Stimulated activated CD4-positive, alpha-beta T cell treated with anti-CD3 and anti-CD28 coated beads, Interleukin-15, amount 100 ng/mL, for 24 hours (primary cell): ENCODE results near the gene SFXN1.
"Not testable (repeated sequence)": the region's sequence is repeated elsewhere in the genome, so short reads cannot be mapped to it uniquely, and the experiment has no call there.

Source experiments
- DNase-seq: peaks from one replicate; pipeline ENCODE4 v3.0.0-alpha.2; 2020

Gene SFXN1

DNA sequence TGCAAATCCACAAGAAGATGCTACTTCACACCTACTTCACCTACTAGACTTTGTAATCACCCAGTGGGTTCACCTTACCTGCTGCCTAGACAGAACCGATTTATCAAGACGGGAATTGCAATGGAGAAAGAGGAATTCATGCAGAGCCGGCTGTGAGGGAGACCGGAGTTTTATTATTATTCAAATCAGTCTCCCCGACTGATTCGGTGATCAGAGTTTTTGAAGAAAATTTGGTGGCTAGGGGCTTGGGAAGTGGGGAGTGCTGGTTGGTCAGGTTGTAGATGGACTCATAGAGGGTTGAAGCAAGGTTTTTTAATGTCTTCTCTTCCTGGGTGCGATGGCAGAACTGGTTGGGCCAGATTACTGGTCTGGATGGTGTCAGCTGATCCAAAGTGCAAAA, 23.4 kb downstream of the SFXN1 start:
- DNase-seq: no peak

DNA sequence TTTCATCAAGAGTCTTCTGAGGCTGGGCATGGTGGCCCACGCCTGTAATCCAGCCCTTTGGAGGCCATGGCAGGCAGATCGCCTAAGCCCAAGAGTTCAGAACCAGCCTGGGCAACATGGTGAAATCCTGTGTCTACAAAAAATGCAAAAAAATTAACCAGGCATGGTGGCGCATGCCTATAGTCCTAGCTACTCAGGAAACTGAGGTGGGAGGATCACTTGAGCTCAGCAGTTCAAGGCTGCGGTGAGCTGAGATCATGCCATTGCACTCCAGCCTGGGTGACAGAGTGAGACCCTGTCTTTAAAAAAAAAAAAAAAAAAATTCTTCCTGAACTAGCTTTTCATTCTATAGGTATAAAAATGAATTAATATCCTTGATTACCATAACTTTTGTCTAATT, 29.3 kb downstream of the SFXN1 start:
- DNase-seq: peak; percentile 51

DNA sequence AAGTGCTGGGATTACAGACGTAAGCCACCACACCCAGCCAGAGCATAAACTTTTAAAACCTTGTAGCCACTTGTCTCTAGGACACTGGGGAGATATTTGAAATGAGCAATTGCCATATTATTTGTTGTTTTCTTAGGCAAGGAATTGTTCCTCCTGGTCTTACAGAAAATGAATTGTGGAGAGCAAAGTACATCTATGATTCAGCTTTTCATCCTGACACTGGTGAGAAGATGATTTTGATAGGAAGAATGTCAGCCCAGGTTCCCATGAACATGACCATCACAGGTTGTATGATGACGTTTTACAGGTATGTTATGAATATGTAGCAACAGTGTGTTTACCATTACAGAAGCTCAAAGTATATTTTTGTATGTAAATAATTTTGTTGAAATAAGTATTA, 30.5 kb downstream of the SFXN1 start:
- no peak for DNase-seq

DNA sequence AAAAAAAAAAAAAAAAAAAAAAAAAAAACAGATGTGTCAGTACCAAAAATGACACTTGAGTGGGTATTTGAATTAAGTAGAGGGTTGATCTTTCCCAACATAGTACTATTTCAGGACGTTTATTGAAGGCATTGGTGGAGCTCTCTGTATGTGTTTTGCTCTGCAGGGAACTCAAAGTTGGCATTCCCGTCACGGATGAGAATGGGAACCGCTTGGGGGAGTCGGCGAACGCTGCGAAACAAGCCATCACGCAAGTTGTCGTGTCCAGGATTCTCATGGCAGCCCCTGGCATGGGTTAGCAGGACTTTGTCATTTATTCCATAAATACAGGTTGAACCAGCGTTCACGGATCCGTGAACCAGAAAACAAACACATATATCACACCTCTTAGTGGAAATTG, 34.9 kb downstream of the SFXN1 start:
- no peak for DNase-seq

DNA sequence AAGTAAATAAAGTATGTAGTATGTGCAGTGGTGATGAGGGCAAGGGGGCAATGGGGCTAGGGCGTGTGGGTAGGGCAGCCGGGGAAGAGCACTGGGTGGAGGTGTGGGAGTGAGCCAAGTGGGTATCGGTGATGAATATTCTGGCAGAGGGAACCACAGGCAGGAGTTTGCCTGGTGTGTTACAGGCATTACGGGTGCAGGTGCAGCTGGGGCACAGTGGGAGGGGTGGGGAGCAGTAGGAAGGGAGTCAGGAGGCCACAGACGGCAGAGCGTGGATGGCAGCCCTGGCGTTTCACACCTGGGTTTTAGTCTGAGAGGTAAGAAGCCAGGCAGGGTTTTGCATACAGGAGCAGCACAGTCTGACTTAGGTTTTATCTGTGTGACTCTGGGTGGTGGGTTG, 35.4 kb downstream of the SFXN1 start:
- no peak for DNase-seq

DNA sequence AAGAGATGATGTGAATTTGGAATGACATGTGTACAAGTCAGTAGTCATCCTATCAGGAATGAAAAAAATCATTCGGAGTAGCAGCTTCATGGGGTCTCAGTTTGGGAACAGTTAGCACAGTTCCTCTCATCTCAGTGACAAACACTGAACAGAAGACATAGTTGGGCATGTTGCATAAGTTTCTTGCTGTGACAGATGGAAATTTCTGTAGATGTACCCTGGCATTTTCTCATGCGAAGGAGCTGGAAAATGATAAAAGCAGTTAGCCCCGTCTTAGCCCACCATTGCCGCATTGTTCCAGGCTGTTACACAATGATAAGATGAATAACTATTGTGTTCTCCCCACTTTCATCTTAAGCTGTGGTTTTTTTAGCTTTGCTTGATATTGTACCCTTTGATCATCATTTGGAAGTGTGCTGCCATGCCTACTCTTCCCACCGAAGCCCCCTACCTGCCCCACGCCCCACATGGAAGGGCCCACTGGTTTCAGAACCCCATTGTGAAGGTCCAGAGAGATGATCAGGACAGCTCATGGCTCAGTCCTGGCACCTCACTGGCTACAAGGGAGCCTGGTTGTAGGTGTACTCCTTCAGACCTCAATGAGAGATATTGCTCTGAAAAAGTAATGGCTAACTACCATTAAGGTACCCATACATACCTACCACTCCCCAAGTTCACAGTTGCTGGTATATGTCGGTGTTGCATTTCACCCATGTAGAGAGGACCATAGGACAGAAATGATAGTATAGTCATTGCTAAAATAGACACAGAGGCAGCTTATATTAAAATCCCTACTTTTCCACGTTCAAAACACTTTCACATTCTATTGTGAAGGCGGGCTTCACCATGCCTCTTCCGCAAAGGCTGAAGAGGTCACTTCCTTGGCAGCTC, 38.8 kb downstream of the SFXN1 start:
- peak; percentile 52 for DNase-seq

DNA sequence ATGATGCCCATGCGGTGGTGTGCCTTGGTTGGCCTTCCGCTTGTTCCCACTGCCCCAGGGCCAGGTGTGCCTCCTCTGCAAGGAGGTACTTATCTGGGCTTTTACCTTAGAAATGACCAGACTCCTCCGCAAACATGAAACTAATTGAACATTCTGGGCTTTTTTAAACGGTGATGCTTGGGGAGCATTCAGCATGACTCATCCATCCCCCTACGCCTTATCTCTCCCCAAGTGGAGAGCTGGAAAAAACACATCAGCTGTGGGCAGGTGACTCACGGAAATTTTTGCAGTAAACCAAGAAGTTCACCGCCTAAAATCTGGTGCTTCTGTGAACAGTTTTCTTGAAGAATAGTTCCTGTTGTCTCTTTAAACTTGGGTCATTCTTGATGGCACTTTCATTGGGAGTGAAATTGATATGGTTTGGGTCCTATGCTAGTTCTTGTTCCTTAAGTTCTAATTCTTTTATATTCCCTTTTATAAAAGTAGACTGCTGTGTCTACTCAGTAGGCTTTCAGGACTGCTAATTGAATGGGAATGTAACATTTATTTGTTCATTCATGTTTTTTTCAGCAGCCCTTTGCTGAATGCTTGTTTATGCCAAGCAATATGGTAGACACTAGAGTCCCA, 39.6 kb downstream of the SFXN1 start:
- peak; percentile 89 for DNase-seq

DNA sequence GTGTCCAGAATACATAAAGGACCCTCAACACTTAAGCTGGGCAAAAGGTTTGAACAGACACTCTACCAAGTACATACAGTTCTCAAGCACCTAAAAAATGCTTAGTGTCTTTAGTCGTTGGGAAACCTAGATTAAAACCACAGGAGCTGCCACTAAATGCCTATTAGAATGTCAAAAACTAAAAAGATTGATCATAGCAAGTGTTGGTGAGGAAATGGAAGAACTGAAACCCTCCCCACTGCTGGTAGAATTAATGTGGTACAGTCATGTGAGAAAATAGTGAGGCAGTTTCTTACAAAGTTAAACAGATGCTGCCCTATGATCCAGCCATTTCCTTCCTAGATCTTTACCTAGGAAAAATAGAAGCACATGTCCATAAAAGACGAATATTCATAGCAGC, 40.6 kb downstream of the SFXN1 start:
- no peak for DNase-seq

DNA sequence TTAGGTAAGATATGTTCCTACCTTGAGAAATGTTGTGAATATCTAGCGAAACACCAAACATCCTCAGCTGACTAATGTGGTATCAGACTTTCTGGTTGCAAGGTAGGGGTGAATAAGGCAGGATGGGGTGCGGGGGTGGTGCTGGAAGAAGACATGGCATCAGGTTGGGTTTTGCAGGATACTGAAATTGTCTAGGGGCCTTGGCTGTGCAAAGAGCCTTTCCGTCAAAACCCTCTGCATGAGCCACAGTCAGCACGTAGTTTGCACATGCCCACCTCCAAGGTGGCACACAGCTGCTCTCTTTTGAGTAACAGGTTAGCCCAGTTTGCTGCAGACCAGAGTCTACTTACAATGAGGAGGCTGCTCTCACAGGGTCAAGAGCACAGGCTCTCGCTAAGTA, 42.0 kb downstream of the SFXN1 start:
- DNase-seq: peak; percentile 75

DNA sequence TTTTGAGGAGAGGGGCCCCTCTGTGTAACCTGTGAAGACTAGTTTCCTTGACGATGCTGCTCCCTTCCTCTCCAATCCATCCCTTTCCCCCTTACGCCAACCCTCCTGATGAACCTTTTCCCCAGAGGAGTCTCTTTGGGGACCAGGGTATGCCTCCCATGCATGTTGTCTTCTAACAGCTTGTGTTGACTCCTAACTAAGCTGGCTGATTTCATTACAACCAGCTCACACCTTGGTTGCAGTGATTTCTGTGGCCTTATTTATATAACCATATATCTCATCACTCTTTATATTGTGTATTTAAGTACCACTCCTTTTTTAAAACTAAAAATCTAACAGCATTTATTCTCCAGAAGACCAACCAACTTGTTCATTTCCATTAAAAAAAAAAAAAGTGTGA, 42.5 kb downstream of the SFXN1 start:
- DNase-seq: no peak

DNA sequence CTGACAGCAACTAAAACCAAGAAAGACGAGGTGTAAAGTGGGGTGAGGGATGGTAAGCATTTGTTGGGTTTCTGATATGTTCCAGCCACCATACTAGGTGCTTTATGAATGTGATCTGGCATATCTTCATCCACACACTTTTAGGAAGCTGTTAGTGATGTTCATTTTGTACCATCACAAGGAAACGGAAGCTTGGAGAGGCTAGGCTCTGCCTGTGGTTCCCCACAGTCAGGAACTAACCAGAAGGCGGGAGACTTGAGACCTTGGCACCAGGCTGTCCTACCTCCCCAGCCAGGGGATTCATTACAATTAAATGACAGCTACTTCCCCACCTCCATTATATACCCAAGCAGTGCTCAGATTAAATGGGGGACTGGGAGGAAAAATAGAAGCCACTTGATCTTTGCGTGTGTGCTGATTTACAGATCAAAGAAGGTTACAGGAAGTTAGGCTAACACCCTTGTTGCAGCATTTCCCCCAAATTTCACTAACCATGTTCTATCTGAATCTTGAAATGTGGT, 43.0 kb downstream of the SFXN1 start:
- peak; percentile 60 for DNase-seq

DNA sequence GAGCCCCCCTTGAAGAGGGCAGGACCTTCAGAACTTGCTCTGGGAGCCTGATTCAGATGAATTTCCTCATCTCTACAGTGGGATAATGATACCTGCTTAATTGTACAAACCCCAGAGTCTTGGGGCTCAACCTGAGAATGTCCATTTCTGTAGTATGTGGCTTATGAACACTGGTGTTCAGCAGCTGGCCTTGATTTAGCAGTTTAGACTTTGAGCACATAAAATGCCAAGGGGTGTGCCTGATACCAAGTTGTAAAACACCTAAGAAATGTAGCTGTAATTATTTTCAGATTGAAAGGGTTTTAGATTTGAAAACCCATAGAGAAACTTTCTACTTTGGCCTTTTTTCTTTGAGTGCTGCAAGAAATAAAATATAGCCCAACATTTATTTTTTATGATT, 44.9 kb downstream of the SFXN1 start:
- no peak for DNase-seq

DNA sequence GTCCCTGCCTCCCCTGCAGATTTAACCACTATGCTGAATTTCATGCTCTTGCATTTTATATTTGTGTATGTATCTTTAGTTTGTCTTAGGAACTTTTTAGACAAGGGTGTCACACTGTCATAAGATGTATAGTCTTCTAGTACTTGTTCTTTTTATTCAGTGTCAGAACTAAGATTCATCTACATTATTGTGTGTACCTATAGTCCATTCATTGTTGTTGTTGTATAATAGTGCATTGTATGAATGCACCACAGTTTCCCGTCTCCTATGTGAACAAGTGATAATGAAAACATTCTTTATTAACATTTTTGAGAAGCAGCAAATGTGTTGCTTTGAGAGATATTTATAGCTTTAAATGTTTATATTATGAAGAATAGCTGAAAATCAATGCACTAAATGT, 45.9 kb downstream of the SFXN1 start:
- no peak for DNase-seq

DNA sequence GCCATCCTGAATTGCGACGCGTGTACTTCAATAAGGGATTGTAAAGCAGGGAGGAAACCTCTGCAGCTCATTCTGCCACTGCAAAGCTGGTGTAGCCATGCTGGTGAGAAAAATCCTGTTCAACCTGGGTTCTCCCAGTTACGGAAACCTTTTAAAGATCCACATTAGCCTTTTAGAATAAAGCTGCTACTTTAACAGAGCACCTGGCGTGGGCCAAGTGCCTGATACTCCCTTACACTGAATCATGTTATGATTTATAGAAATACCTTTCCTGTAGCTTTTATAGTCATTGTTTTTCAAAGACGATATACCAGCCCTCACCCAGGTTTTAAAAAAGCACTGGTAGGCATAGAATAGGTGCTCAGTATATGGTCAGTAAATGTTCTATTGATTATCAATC, 48.3 kb downstream of the SFXN1 start:
- DNase-seq: no peak

DNA sequence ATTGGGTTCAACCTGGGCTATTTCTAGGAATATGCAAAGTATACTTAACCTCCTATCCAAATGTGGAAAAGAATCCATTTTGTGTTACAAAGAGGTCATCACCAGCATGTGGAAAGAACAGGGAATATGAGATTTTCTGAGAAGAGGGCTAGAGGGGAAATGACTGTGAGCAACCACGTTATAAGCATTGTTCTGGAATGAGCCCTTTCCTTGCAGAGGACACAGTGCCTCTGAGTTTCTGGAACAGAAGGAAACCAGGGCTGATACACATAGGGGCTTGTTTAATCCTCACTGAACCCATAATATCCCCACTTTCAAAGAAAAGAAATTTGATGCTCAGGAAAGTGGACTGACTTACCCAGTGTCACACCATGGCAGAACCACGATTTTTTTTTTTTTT, 53.0 kb downstream of the SFXN1 start:
- no peak for DNase-seq

DNA sequence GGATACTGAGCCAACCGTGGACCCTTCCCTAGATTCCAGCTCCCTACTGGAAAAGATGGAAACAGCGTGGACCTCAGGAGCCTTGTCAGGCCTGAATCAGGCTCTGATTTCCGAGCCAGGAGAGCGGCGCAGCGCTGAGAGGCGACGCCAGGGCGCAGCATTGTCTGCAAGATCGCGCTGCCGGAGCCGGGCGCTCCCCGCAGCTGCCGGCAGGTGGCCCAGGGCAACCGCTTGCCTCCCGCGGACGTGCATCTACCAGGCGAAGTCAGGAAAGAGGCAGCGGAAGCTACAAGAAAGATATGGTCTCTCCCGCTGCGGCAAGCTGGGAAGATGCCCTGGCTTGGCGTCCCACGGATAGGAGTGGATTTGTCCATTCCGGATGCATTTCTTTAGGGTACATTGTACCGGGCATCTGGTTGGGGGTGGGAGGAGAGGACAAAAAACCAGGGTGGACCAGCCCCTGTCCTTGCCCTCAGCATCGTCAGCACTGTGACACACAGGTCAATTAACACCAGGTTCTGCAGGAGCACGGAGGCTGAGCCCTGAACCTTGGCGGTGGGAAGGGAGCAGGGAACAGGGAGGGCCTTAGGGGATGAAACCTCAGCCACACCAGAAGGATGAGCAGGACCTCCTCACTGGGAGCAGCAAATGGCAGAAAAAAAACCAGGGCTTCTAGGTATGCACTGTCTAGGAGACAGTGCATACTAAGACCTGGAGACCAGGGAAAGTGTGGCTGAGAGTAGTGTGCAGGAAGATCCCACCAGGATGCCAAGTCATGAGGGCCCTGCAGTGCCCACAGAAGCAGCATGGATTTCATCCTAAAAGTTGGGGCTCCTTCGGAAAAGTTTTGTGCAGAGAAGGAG, 55.9 kb downstream of the SFXN1 start:
- DNase-seq: peak; percentile 91

DNA sequence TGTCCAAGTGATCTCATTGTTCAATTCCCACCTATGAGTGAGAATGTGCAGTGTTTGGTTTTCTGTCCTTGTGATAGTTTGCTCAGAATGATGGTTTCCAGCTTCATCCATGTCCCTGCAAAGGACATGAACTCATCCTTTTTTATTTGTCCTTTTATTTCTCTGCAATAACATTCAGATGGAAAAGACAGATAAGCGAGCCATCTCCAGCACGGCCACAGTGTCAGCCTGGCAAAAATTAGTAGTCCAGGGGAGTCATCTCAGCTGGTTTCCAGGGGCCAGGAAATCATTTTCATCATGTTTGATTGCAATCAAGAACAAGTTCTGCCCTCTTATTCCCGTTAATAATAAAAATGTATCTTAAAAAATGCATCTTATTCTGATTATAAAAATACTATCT, 57.0 kb downstream of the SFXN1 start:
- not testable (repeated sequence) for DNase-seq

DNA sequence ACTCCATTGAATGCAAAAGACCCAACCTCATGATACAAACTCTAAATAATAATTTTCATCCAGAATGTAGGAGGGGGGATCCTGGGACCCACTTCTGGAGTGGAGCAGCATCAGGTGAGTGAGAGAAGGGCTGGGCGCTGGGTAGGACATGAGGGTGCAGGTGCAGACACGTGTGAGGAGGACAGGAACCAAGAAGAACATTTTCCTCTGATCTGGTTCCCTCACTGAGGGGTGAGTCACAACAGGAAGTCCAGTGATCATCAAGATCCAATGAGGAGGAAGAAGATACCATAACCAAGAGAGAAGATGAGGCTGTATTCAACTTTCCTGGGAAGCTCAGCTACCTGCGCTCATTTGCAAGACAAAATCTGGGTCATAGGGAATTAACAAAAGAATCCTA, 57.4 kb downstream of the SFXN1 start:
- DNase-seq: no peak

DNA sequence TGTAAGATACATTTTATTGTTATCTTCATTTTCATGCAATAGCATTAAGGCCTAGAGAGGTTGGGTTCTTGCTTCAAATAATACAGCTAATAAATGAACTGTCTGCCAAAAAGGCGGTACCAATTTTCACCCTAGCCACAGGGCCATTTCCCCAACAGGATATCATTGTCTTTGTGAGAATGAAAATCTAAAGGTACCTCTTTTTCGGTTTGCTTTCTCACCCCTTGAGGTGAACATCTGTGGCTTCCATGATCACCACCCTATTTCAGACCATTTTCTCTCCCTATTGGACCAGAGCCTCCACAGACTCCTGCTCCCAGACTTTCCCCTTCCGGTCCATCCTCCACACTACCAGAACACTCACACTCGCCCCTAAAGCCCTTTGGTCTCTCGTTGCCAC, 60.2 kb downstream of the SFXN1 start:
- DNase-seq: no peak

DNA sequence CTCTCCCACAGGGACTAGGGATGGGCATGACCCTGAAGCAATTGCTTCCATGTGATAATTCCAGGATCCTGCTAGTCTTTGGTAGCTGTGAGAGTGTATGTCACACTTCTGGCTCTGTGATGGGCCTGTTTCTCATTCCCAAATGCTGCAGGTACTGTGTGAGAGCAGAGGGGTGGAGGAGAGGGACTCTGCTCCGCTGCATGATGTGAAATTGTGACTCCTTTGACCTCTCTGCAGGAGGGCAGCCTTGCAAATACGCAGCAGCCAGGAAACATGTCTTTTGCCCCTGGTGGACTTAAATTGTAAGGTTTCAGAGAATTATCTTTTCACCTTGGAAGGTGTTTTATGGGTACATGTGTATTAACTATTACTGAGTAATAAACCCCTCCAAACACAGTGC, 61.6 kb downstream of the SFXN1 start:
- DNase-seq: no peak

DNA sequence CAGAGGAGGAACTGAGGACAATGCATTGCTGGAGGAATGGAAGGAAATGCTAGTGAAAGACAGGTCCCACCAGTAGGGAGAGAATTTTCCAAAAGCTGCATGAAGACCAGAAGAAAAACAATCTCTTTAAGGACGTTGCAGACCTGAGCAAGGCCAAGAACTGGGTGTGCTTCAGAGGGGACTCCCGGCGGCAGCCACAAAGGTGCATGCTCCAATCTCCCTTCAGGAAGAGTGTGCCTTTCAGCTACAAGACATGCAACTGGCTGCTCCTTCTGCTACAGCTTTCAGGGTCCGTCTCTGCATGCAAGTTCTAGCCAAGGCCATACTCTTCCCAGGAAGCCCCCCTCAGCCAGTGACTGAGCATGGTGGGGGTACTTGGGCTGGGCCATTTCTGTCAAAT, 62.9 kb downstream of the SFXN1 start:
- DNase-seq: no peak

DNA sequence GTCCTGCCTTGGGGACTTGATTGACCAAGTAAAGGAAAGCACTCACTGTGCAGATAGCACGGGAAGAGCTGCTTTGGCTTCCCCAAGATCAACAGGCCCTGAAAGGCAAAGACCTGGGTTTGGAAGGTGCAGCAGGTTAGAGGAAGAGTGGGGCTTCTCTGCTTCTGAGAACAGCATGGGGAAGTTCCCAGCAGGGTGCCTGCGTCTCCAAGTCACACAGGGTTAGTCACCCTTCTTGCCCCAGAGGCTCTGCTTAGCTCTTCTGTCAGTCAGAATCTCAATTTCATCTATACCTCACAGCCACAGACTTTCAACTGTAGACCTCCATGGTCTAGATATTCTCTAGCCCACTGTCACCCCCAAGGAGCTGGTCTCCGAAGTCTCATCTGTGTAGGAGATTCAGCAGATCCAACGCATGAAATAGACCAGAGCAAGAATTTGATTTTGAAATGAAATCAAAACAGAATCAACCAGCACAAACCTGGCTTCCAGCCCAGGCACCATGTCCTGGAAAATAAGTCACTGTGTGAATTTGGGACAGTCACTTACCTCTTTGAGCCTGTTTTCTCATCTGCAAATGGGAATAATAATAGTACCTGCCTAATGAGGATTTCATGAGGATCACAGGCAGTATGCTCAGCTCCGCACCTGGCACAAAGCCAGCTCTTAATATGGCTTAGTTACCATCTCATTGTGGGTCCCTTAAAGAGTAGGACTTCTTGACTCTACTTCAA, 64.0 kb downstream of the SFXN1 start:
- peak; percentile 53 for DNase-seq

DNA sequence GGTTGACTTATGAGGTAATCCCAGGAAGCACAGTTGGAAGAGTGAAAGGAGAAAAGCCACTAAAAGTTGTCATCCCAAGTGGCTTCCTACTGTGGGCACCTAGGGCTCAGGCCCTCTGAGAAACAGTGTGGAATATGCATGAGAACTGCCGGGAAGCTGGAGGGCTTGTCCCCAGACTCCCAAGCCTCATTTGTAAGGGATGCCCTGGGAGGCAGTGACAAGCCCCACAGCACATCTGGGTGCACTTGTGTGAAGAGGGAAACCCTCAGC, 64.5 kb downstream of the SFXN1 start:
- DNase-seq: no peak
